B cell (primary cell): Measurements from ENCODE around the gene PSMD5. TPM values are rescaled to one million over a fixed set of nuclear protein-coding genes. Genes with fewer than 3 reads are reported as not detected.

ENCODE experiments used
- ATAC-seq: fragments of 200-7000 bp; cut with Tn5 transposase; one replicate; pipeline ENCODE4 v1.10.0; 2021; ENCODE audit warnings: low read depth, mild to moderate bottlenecking, moderate number of reproducible peaks, moderate library complexity
- CTCF ChIA-PET: fragments of 350-600 bp; sonication (Branson Sonifier 250); formaldehyde crosslinking; loops from one replicate; lab custom pipeline; 2021; ENCODE audit warnings: antibody characterized with exemption, inconsistent platforms; lab: Charles Lee
- POLR2A ChIA-PET: fragments of 350-600 bp; sonication (Branson Sonifier 250); formaldehyde crosslinking; loops from one replicate; lab custom pipeline; 2021; ENCODE audit warnings: antibody characterized with exemption; lab: Charles Lee
- DNase-seq: peaks from one replicate; pipeline ENCODE4 v3.0.0; 2013
- H2AFZ ChIP-seq: 2 replicates; pipeline ENCODE4 v1.6.1; 2012; ENCODE audit warnings: mild to moderate bottlenecking, low read depth, low read length; ENCODE audit not compliant: insufficient read depth, poor library complexity, severe bottlenecking
- H3K27ac ChIP-seq, 2 donors: 1 replicate in 1 of 2; 2 replicates in 1 of 2; pipeline ENCODE4 v1.5.1; 2012 to 2013; ENCODE audit warnings: low read length in 2 of 2, mild to moderate bottlenecking in 2 of 2, moderate library complexity in 1 of 2
- H3K27me3 ChIP-seq, 4 experiments: fragments of 200-600 bp in 1 of 4; sonication (generic) in 1 of 4; replicated peaks in 1 of 4; 1 replicate in 2 of 4; 2 replicates in 2 of 4; pipeline versions ENCODE4 v1.6.1 to v1.7.0; 2013 to 2016; ENCODE audit warnings: low read length in 3 of 4, mild to moderate bottlenecking in 2 of 4, mixed read lengths in 1 of 4, moderate library complexity in 1 of 4; ENCODE audit not compliant: insufficient read depth in 4 of 4, control insufficient read depth in 3 of 4; ENCODE audit errors: control extremely low read depth in 1 of 4
- H3K36me3 ChIP-seq, 2 experiments: replicated peaks in 1 of 2; 1 replicate in 1 of 2; 2 replicates in 1 of 2; pipeline versions ENCODE4 v1.6.1 to v1.7.1; 2013; ENCODE audit warnings: low read length in 1 of 2; ENCODE audit not compliant: insufficient read depth in 2 of 2, control insufficient read depth in 1 of 2; ENCODE audit errors: control extremely low read depth in 1 of 2, extremely low read depth in 1 of 2
- H3K4me1 ChIP-seq, 2 donors: fragments of 200-600 bp in 1 of 2; sonication (generic) in 1 of 2; 1 replicate in 1 of 2; 2 replicates in 1 of 2; pipeline versions ENCODE4 v1.5.1 to v1.6.1; 2013 to 2017; ENCODE audit warnings: low read length in 2 of 2; ENCODE audit not compliant: control insufficient read depth in 2 of 2, insufficient read depth in 2 of 2
- H3K4me2 ChIP-seq: replicated peaks from 2 replicates; pipeline ENCODE3; 2012; ENCODE audit warnings: mild to moderate bottlenecking, low read depth, low read length; ENCODE audit not compliant: poor library complexity, severe bottlenecking
- H3K4me3 ChIP-seq, 5 experiments: fragments of 200-600 bp in 1 of 5; sonication (generic) in 1 of 5; 1 replicate in 3 of 5; 2 replicates in 2 of 5; pipeline versions ENCODE4 v1.5.1 to v1.7.0; 2011 to 2016; ENCODE audit warnings: low read length in 4 of 5, mild to moderate bottlenecking in 4 of 5, low read depth in 2 of 5, control low read depth in 1 of 5, moderate library complexity in 1 of 5; ENCODE audit not compliant: insufficient read depth in 1 of 5; ENCODE audit errors: control extremely low read depth in 1 of 5, extremely low read depth in 1 of 5
- H3K79me2 ChIP-seq: fragments of 200-600 bp; sonication (generic); one replicate; pipeline ENCODE4 v1.6.0; 2016; ENCODE audit warnings: low read length; ENCODE audit not compliant: control insufficient read depth, insufficient read depth
- H3K9ac ChIP-seq: fragments of 200-600 bp; sonication (generic); 2 replicates; pipeline ENCODE4 v1.6.1; 2017; ENCODE audit warnings: mild to moderate bottlenecking, low read length, moderate library complexity
- H3K9me3 ChIP-seq, 3 donors: one replicate each; pipeline versions ENCODE4 v1.6.1 to v1.7.1; 2013; ENCODE audit warnings: low read length in 2 of 3; ENCODE audit not compliant: control insufficient read depth in 2 of 3, insufficient read depth in 1 of 3; ENCODE audit errors: control extremely low read depth in 1 of 3
- H4K20me1 ChIP-seq: 2 replicates; pipeline ENCODE4 v1.6.0; 2012; ENCODE audit warnings: mild to moderate bottlenecking, low read length; ENCODE audit not compliant: insufficient read depth, control insufficient read depth, poor library complexity, severe bottlenecking
- H3K27ac Mint-ChIP-seq: one replicate; pipeline ENCODE4 v1.8.0; 2021; ENCODE audit warnings: mixed read lengths
- H3K27me3 Mint-ChIP-seq: one replicate; pipeline ENCODE4 v1.8.0; 2021; ENCODE audit warnings: mixed read lengths
- H3K4me1 Mint-ChIP-seq: one replicate; pipeline ENCODE4 v1.8.0; 2021; ENCODE audit warnings: mixed read lengths
- H3K4me3 Mint-ChIP-seq: one replicate; pipeline ENCODE4 v1.8.0; 2021; ENCODE audit warnings: mixed read lengths
- H3K9me3 Mint-ChIP-seq: one replicate; pipeline ENCODE4 v1.8.0; 2022; ENCODE audit warnings: mixed read lengths; ENCODE audit not compliant: insufficient read depth
- EZH2 ChIP-seq: IDR thresholded peaks from 2 replicates; pipeline ENCODE4 v1.6.1; 2012; ENCODE audit warnings: borderline replicate concordance, low read depth, mild to moderate bottlenecking, moderate library complexity, low read length; ENCODE audit not compliant: insufficient read depth, poor library complexity, severe bottlenecking
- WGBS: methylation state at CpG from one replicate; pipeline ENCODE4 v1.1.5; 2013; ENCODE audit warnings: missing lambda C conversion rate; ENCODE audit not compliant: insufficient coverage; 5-methylcytosine and 5-hydroxymethylcytosine counted together
- intact Hi-C: fragments of 100-400 bp; cut with micrococcal nuclease; formaldehyde crosslinking; loops from one replicate; pipeline ENCODE4 v1.10.0; 2022
- polyA plus RNA-seq: library from polyadenylated mRNA; depleted of rRNA; stranded (reverse); fragments of >200 nt; gene quantifications from 2 replicates; pipeline ENCODE4 v1.2.3, GENCODE V29; 2012
- total RNA-seq, 2 donors: library from RNA; stranded (reverse); fragments of 120-200 nt in 1 of 2; gene quantifications; 1 replicate in 1 of 2; 2 replicates in 1 of 2; pipeline versions ENCODE4 v1.2.3 to v1.2.4, GENCODE V29; 2013 to 2022
- TF ChIP-seq, protein P1 (sequence below): fragments of 200-600 bp; IDR thresholded peaks from one replicate; pipeline ENCODE4 v1.8.0; 2022; ENCODE audit warnings: antibody characterized with exemption, mild to moderate bottlenecking

Gene PSMD5
- total and polyA plus RNA-seq, 2 donors (not counting 1 experiment from before 2014, with no cell fraction given): 7.4 to 25.3 TPM

DNA sequence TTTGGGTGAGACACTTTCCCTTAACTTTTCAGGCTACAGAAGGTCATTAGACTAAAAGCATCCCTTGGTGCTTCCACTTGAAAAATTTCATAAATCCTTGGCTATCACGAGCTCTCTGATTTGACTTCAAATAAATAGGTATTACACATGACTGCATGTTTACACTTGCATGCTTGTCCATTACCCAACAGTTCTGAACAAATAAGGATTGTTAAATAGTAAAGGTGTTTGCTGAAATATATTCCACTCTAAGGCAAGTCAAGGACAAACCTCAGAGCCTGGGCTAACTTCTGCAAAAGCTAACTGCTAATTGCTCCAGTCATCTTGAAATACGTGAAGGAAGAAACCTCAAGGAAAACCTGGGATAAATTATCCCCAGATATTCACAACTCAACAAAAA is 64.0 kb downstream of the PSMD5 start:
- Histone ChIP-seq H3K4me3 (no peak overlapping the region), H3K79me2 (peaks cover 48% of the 10 kb centered on the region), H3K9me3 (no peaks in the 10 kb centered on the region), H4K20me1 (peaks cover 16% of the 10 kb centered on the region), H3K36me3 (peaks cover 21 to 45% of the 10 kb centered on the region in 2 experiments), H3K4me1 (no peaks in the 10 kb centered on the region), H3K9ac (no peak overlapping the region), H2AFZ (no peak overlapping the region), H3K27ac (no peak overlapping the region), H3K27me3 (no peaks in the 10 kb centered on the region), H3K4me2 (no peak overlapping the region)
- TF ChIP-seq EZH2: no peak
- ChIA-PET CTCF (no interaction called here), POLR2A (no interaction called here)
- no peak overlapping the region for H3K27ac Mint-ChIP-seq
- no CpG with 5 or more reads among the region's 2 CpGs for WGBS
- no peaks in the 10 kb centered on the region for H3K27me3 Mint-ChIP-seq
- no peak overlapping the region for H3K4me3 Mint-ChIP-seq
- ATAC-seq (no peak), DNase-seq (no peak)
- peaks cover 4% of the 10 kb centered on the region for H3K4me1 Mint-ChIP-seq
- intact Hi-C loops: no loop called here
- no peaks in the 10 kb centered on the region for H3K9me3 Mint-ChIP-seq

- CTCF ChIA-PET: interaction anchor here (0.6 to 0.7 kb wide), 2 partner anchors 8 to 283 kb away, joined by 4 read pairs; no protein-coding TSS in a partner anchor
- Histone ChIP-seq H3K4me1 (no peaks in the 10 kb centered on the region), H3K36me3 (peaks cover 23 to 50% of the 10 kb centered on the region in 2 experiments), H3K4me2 (no peak overlapping the region), H3K9me3 (no peaks in the 10 kb centered on the region), H3K27me3 (no peaks in the 10 kb centered on the region), H4K20me1 (peaks cover 16% of the 10 kb centered on the region), H3K9ac (no peak overlapping the region), H3K4me3 (no peak overlapping the region), H3K79me2 (peaks cover 34% of the 10 kb centered on the region), H2AFZ (no peak overlapping the region), H3K27ac (no peak overlapping the region)
- POLR2A ChIA-PET: no interaction called here
- no peak overlapping the region for H3K4me3 Mint-ChIP-seq
- intact Hi-C loops: no loop called here
- TF ChIP-seq EZH2: no peak
- TF ChIP-seq, protein P1, sequence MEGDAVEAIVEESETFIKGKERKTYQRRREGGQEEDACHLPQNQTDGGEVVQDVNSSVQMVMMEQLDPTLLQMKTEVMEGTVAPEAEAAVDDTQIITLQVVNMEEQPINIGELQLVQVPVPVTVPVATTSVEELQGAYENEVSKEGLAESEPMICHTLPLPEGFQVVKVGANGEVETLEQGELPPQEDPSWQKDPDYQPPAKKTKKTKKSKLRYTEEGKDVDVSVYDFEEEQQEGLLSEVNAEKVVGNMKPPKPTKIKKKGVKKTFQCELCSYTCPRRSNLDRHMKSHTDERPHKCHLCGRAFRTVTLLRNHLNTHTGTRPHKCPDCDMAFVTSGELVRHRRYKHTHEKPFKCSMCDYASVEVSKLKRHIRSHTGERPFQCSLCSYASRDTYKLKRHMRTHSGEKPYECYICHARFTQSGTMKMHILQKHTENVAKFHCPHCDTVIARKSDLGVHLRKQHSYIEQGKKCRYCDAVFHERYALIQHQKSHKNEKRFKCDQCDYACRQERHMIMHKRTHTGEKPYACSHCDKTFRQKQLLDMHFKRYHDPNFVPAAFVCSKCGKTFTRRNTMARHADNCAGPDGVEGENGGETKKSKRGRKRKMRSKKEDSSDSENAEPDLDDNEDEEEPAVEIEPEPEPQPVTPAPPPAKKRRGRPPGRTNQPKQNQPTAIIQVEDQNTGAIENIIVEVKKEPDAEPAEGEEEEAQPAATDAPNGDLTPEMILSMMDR: no peak
- H3K4me1 Mint-ChIP-seq: no peaks in the 10 kb centered on the region
- 100% methylated on average over 2 of the region's 5 CpGs for WGBS
- ATAC-seq (no peak), DNase-seq (no peak)
- no peaks in the 10 kb centered on the region for H3K9me3 Mint-ChIP-seq
- H3K27ac Mint-ChIP-seq: no peak overlapping the region
- H3K27me3 Mint-ChIP-seq: no peaks in the 10 kb centered on the region
These were observed 65.5 kb downstream of the PSMD5 start for GRCh38 chr9:120777229-120777628.
